ENCODE measurements around the gene GALNT3.

Gene GALNT3

GRCh38 chr2:165725421-165725820, 68.6 kb downstream of the GALNT3 start:
- peak; percentile 53 for DNase-seq (ENCODE audit: low spot score)

- peak; percentile 58 for DNase-seq (ENCODE audit: low spot score)
Measured at GRCh38 chr2:165720511-165720910, 73.5 kb downstream of the GALNT3 start.

GRCh38 chr2:165718610-165719210, 75.3 kb downstream of the GALNT3 start:
- DNase-seq (ENCODE audit: low spot score): no peak

- no peak for DNase-seq (ENCODE audit: low spot score)
Measured at GRCh38 chr2:165716091-165716490, 78.0 kb downstream of the GALNT3 start.

- no peak for DNase-seq (ENCODE audit: low spot score)
Measured at GRCh38 chr2:165706960-165707487, 87.0 kb downstream of the GALNT3 start.

- no peak for DNase-seq (ENCODE audit: low spot score)
Measured at GRCh38 chr2:165701147-165701546, 92.9 kb downstream of the GALNT3 start.

GRCh38 chr2:165700531-165700930, 93.5 kb downstream of the GALNT3 start:
- DNase-seq (ENCODE audit: low spot score): no peak

- no peak for DNase-seq (ENCODE audit: low spot score)
Measured at GRCh38 chr2:165699946-165700345, 94.1 kb downstream of the GALNT3 start.

- peak; percentile 33 for DNase-seq (ENCODE audit: low spot score)
Measured at GRCh38 chr2:165698444-165698884, 95.6 kb downstream of the GALNT3 start.

- DNase-seq (ENCODE audit: low spot score): no peak
Measured at GRCh38 chr2:165697748-165698443, 96.2 kb downstream of the GALNT3 start.
